Stimulated activated CD4-positive, alpha-beta T cell treated with anti-CD3 and anti-CD28 coated beads, Interleukin-12 subunit alpha, Interleukin-12 subunit beta, amount 100 ng/mL, for 4 hours (primary cell): ENCODE measurements around the gene SLC35E4.
"Not testable (repeated sequence)": the region's sequence is repeated elsewhere in the genome, so short reads cannot be mapped to it uniquely, and the experiment has no call there.

Experiments used
- DNase-seq: peaks from one replicate; pipeline ENCODE4 v3.0.0-alpha.2; 2020

Gene SLC35E4

GRCh38 chr22:30635273-30636225 is at the start of gene SLC35E4:
TSS of gene SLC35E4 (plus strand) at chr22:30635781. CDS start at chr22:30636451, 670 bp downstream.
- DNase-seq: peak; percentile 99

GRCh38 chr22:30586414-30586813 is 49.2 kb upstream of the SLC35E4 start:
- no peak for DNase-seq

- DNase-seq: no peak
Measured at GRCh38 chr22:30591191-30591587, 44.4 kb upstream of the SLC35E4 start.

- DNase-seq: peak; percentile 87
Measured at GRCh38 chr22:30591588-30592359, 43.8 kb upstream of the SLC35E4 start, which contains the start of gene PES1. TSS of gene PES1 (minus strand) at chr22:30591910. CDS start at chr22:30591833, 77 bp downstream.

GRCh38 chr22:30592360-30592713 is 43.2 kb upstream of the SLC35E4 start:
- not testable (repeated sequence) for DNase-seq

- DNase-seq: no peak
Measured at GRCh38 chr22:30596199-30596598, 39.4 kb upstream of the SLC35E4 start.

- no peak for DNase-seq
Measured at GRCh38 chr22:30596886-30597285, 38.7 kb upstream of the SLC35E4 start.

- no peak for DNase-seq
Measured at GRCh38 chr22:30598986-30599385, 36.6 kb upstream of the SLC35E4 start.

- DNase-seq: no peak
Measured at GRCh38 chr22:30600921-30601320, 34.7 kb upstream of the SLC35E4 start.

GRCh38 chr22:30601464-30601863 is 34.1 kb upstream of the SLC35E4 start:
- DNase-seq: no peak

GRCh38 chr22:30602049-30602448 is 33.5 kb upstream of the SLC35E4 start:
- DNase-seq: no peak

GRCh38 chr22:30603801-30604200 is 31.8 kb upstream of the SLC35E4 start:
- DNase-seq: no peak

- DNase-seq: no peak
Measured at GRCh38 chr22:30604723-30605122, 30.9 kb upstream of the SLC35E4 start.

GRCh38 chr22:30605449-30606110 is 30.0 kb upstream of the SLC35E4 start:
- peak; percentile 38 for DNase-seq

GRCh38 chr22:30606455-30607299 is 28.9 kb upstream of the SLC35E4 start, which contains the start of gene TCN2:
TSS of gene TCN2 (plus strand) at chr22:30607174. CDS start at chr22:30607332, 158 bp downstream.
- DNase-seq: peak; percentile 24

GRCh38 chr22:30607300-30607930 is 28.2 kb upstream of the SLC35E4 start:
- no peak for DNase-seq

GRCh38 chr22:30607939-30608338 is 27.6 kb upstream of the SLC35E4 start:
- DNase-seq: no peak

GRCh38 chr22:30609260-30610185 is 26.1 kb upstream of the SLC35E4 start:
- DNase-seq: no peak

GRCh38 chr22:30610299-30610698 is 25.3 kb upstream of the SLC35E4 start:
- no peak for DNase-seq

GRCh38 chr22:30611197-30611596 is 24.4 kb upstream of the SLC35E4 start:
- DNase-seq: no peak
